Ecto neural progenitor cell (in vitro differentiated cells): ENCODE results near the gene LCE2B.
"Not testable (repeated sequence)": the region's sequence is repeated elsewhere in the genome, so short reads cannot be mapped to it uniquely, and the experiment has no call there.

Experiments
- DNase-seq: peaks from one replicate; pipeline ENCODE4 v3.0.0-alpha.2; 2018; ENCODE audit warnings: low spot score

Gene LCE2B, protein sequence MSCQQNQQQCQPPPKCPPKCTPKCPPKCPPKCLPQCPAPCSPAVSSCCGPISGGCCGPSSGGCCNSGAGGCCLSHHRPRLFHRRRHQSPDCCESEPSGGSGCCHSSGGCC

DNA sequence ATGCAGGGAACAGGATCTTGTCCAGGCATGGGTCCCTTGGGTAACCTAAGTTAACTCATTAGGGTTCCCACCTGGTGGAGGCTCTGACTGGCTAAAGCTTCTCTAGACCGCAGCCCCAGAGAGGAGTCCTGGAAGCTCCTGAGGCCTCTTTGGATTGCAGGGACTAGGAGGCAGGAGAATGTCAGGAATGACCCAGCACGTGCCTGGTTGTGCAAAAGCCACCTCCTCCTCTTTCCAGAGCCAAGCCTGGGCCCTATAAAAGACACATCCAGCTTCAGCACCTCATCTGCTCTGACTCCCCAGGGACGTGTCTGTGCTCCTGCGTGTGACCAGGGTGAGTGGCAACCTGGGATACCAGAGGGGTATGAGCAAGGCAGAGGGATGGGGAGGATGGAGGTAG lies at the start of gene LCE2B:
Gene LCE2B (plus strand): TSS at position 301 of the 400 bp plus-strand sequence. CDS start 721 bp downstream, outside the sequence.
- not testable (repeated sequence) for DNase-seq

DNA sequence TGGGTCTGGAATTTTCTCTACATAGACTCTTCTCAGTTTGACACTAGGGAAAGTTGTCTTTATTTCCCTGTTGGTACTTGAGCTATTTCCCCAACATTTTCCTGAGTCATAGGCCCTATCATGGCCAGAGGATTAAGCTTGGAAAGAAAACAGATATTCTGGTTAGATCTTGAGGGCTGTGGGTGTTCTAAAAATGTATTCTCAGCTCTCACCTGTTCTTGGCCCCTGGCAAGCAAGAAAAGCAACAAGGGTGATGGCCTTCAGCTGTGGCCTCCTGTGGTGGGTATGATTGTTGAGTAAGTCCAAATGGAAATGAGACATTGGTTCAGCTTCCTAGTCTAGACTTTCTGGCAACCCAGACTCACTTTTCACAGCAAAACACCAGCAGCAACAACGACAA lies 45.6 kb upstream of the LCE2B start:
- no peak for DNase-seq

DNA sequence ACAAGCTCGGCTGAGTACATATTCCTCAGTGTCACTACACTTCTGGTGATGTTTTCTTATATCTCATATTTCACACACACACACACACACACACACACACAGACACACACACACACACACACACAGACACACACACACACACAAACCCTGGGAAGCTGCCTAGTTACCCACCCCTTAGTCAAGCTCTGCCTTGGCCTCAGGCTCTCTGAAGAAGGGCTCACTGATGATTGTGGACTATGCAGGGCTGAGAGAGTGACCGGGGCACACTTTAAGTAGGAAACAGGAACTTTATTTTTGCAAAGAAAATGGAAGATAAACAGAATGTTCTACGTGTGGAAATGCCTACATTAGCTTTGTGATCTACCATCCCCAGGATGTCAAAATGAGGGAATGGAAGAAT lies 42.0 kb upstream of the LCE2B start:
- no peak for DNase-seq

- no peak for DNase-seq
Observed at GRCh38 chr1:152645146-152645545, 40.8 kb upstream of the LCE2B start.

DNA sequence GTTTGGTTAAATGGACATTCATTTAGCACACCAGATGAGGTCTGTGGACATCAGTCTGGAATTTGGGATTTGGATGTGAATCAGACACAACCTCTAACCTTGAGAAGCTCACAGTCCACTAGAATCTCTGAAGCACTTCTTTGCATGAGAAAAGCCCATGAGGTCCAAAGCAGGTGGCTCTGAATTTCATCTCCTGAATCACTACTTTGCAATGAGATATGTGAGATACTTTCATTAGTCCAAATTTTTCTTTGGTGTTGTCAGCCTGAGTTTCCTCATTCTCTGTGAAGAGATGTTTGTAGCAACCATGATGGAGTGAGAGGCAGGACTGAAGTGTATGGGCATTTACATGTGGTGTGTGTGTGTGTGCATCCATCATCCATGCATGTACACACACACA lies 39.3 kb upstream of the LCE2B start:
- DNase-seq = no peak

DNA sequence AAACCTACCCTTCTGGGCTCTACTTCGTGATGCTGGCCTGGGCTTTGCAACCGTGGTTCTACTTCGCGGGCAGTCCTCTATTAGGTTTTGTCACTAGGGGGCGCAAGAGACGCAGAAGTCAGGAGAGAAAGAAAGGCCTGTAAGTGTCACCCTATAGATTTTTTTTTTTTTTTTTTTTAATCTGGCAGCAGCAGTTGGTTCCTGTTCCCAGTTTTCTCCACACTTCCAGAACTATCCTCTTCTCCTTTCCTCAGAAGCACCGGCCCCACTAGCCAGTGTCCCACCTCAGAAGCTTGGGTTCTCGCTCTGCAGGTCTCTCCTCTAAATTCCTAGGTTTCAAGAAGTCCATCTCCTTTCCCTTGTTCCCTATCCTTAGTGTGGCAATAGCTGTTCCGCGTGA lies 31.8 kb upstream of the LCE2B start:
- DNase-seq = no peak

DNA sequence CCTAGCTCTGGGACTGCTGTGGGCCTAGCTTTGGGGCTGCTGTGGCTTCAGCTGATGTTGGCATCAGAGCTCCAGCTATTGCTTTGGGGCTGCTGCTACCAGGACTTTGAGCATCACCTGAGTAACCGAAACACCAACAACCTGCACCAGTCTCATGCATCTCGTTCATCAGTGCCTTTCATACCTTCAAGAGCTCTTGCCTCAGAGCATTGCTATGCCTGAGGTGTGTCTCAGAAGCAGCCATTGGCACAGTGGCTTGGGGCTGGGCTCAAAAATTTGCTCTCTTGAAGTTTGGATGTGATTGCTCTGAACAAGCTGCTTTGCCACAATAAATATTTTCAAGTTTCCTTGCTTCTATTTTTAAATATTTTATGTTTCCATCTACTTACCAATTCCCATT lies 29.5 kb upstream of the LCE2B start:
- DNase-seq = no peak

GRCh38 chr1:152657677-152658076 lies 28.2 kb upstream of the LCE2B start:
- DNase-seq = no peak

GRCh38 chr1:152658649-152659048 lies 27.3 kb upstream of the LCE2B start:
- no peak for DNase-seq

DNA sequence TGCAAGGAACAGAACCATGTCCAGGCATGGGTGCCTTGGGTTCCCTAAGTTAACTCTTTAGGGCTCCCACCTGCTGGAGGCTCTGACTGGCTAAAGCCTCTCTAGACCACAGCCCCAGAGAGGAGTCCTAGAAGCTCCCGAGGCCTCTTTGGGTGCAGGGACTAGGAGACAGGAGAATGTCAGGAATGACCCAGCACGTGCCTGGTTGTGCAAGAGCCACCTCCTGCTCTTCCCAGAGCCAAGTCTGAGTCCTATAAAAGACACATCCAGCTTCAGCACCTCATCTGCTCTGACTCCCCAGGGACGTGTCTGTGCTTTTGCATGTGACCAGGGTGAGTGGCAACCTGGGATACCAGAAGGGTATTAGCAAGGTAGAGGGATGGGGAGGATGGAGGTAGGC lies 22.8 kb upstream of the LCE2B start, which contains the start of gene LCE2D:
Gene LCE2D (plus strand): TSS at position 283 of the 400 bp plus-strand sequence. CDS start 726 bp downstream, outside the sequence.
- DNase-seq = no peak

GRCh38 chr1:152666171-152666570 lies 19.8 kb upstream of the LCE2B start:
- not testable (repeated sequence) for DNase-seq

DNA sequence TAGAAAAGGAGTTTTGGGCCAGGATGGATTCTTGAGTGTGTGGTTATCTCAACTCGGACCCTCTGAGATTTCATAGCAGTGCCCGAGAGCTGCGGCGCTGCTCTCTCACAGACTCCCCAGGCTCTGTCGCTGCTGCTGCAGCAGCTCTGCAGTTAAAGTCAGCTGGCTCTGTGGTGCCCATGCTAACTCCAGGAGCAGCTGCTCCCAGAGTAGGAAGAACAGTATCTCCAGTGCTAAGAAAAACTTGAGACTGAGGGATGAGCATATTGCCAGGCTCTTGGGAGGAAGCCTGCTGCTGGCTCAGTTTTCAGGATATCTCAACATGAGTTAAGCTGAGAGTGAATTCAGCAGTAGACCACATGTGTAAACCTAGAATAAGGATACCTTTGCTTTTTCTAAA lies 18.3 kb upstream of the LCE2B start:
- no peak for DNase-seq

DNA sequence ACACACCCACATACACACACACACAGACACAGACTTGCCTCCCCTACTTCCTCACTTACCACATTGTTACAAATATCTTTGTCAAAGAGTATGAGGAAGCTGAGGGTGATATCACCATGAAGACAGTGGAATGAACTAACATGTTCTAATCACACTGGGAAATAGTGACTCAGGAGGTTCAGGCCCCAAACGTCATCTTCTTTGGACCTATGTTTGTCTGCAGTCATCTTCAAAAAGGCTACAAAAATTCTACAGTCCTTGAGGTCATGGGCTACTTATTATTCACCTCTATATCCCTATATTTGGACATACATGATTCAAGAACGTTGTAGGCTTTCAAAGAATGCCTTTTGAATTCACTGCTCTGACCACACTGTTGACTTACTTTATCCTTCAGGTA lies 12.9 kb upstream of the LCE2B start:
- no peak for DNase-seq

- DNase-seq = not testable (repeated sequence)
Observed at GRCh38 chr1:152674983-152675382, 10.9 kb upstream of the LCE2B start, which contains the start of gene LCE2C. TSS of gene LCE2C (plus strand) at chr1:152675279. CDS start at chr1:152676016, 737 bp downstream.

GRCh38 chr1:152679459-152679858 lies 6.5 kb upstream of the LCE2B start:
- no peak for DNase-seq

- DNase-seq = no peak
Observed at GRCh38 chr1:152681616-152682015, 4.3 kb upstream of the LCE2B start.

- DNase-seq = no peak
Observed at GRCh38 chr1:152683846-152684245, 2.1 kb upstream of the LCE2B start.

GRCh38 chr1:152697701-152698600 lies 12.0 kb downstream of the LCE2B start, which contains the start of gene LCE2A:
TSS of gene LCE2A (plus strand) at chr1:152698345. CDS start at chr1:152698902, 557 bp downstream.
- no peak for DNase-seq

GRCh38 chr1:152699746-152700145 lies 13.8 kb downstream of the LCE2B start:
- no peak for DNase-seq

- no peak for DNase-seq
Observed at GRCh38 chr1:152707860-152708259, 21.9 kb downstream of the LCE2B start, which contains the start of gene LCE4A. TSS of gene LCE4A (plus strand) at chr1:152708160. CDS start at chr1:152709076, 916 bp downstream.

GRCh38 chr1:152718238-152718637 lies 32.3 kb downstream of the LCE2B start:
- no peak for DNase-seq

DNA sequence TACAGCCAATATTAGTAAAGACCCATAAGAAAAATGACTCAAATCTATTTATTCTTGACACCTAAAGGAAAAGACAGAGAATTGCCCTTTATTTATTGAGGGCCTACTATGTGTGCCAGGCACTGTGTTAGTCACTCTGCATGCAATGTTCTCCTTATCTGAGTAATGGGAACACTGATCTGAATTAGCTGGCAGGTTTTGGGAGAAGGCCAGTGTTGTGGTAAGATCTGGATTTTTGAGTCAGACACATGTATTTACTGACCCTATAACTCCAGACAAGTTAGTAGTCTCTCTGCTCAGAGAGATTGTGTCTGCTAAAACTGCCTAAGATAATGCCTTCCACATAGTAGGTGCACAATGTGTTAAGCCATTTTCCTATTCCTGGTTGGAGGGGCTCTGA lies 39.3 kb downstream of the LCE2B start:
- DNase-seq = no peak

GRCh38 chr1:152728986-152729385 lies 43.1 kb downstream of the LCE2B start:
- no peak for DNase-seq
